ENCODE results near the gene KIF22.

The KIF22 gene

DNA sequence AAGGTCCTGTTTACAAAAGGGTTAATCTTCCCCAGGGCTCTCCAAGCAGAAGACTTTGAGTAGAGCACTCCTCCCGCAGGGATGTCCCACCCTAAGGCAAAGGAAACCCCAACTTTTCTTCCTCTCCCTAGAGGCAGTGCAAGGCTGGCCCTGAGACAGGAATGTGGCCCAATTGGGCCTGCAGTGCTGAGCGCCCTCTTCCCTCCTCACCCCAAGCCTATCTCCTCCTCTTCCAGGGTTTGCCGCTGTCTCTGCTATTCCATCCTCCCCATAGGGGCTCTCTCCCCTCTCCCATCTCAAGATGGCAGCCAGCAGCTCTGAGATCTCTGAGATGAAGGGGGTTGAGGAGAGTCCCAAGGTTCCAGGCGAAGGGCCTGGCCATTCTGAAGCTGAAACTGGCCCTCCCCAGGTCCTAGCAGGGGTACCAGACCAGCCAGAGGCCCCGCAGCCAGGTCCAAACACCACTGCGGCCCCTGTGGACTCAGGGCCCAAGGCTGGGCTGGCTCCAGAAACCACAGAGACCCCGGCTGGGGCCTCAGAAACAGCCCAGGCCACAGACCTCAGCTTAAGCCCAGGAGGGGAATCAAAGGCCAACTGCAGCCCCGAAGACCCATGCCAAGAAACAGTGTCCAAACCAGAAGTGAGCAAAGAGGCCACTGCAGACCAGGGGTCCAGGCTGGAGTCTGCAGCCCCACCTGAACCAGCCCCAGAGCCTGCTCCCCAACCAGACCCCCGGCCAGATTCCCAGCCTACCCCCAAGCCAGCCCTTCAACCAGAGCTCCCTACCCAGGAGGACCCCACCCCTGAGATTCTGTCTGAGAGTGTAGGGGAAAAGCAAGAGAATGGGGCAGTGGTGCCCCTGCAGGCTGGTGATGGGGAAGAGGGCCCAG is 22.4 kb downstream of the KIF22 start:
- H3K36me3 ChIP-seq (ENCODE audit: insufficient read depth): peaks cover 6% of the 10 kb centered on the region; the same call in 1 of the 2 replicates
- TF ChIP-seq CTCF (conservative IDR thresholded peaks at IDR 0.05; ENCODE audit: low read depth, low read length): no peak
- peak overlapping the region; percentile 83 for H3K4me2 ChIP-seq
- no peak overlapping the region for H2AFZ ChIP-seq (ENCODE audit: low read depth)
- H3K9ac ChIP-seq: no peak overlapping the region
- peaks cover 37% of the 10 kb centered on the region for H3K79me2 ChIP-seq (ENCODE audit: insufficient read depth, low read depth)
- H3K27ac ChIP-seq: no peak overlapping the region
- H4K20me1 ChIP-seq (ENCODE audit: insufficient read depth): no peaks in the 10 kb centered on the region
- peaks cover 55% of the 10 kb centered on the region for H3K4me1 ChIP-seq (ENCODE audit: low read depth, poor library complexity, severe bottlenecking)
- no peaks in the 10 kb centered on the region for H3K27me3 ChIP-seq (ENCODE audit: insufficient read depth, low read depth)
- no peak overlapping the region for H3K4me3 ChIP-seq (IDR thresholded peaks at IDR 0.05; ENCODE audit: insufficient read depth, low read depth, low read length)

DNA sequence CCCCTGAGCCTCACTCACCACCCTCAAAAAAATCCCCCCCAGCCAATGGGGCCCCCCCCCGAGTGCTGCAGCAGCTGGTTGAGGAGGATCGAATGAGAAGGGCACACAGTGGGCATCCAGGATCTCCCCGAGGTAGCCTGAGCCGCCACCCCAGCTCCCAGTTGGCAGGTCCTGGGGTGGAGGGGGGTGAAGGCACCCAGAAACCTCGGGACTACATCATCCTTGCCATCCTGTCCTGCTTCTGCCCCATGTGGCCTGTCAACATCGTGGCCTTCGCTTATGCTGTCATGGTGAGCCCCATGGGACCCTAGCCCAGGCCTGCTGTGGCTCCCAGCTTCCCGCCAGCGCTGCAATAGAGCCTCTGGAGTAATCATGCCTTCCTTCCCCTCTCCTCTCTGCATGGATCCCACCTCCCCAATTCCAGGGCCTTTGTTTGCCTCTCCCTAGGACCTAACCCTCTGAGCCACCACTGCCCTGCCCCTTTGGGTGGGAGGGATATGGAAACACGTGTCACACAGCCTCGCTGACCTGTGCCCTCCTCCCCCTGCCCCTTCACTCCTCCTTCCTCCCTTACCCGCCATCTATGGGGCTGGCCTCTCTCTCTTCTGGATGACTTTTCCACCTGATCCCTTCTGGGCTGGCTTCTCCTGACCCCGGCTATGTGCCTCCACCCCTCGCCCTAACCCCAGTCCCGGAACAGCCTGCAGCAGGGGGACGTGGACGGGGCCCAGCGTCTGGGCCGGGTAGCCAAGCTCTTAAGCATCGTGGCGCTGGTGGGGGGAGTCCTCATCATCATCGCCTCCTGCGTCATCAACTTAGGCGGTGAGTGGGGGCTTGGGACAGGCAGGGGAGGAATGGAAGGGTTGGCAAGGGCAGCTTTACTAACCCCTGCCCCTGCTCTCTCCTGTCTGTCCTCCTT is 23.4 kb downstream of the KIF22 start:
- Histone ChIP-seq H3K27me3 (ENCODE audit: insufficient read depth, low read depth) (no peaks in the 10 kb centered on the region), H3K4me1 (ENCODE audit: low read depth, poor library complexity, severe bottlenecking) (peaks cover 60% of the 10 kb centered on the region), H3K27ac (no peak overlapping the region), H3K79me2 (ENCODE audit: insufficient read depth, low read depth) (peaks cover 35% of the 10 kb centered on the region), H4K20me1 (ENCODE audit: insufficient read depth) (no peaks in the 10 kb centered on the region), H3K4me3 (IDR thresholded peaks at IDR 0.05; ENCODE audit: insufficient read depth, low read depth, low read length) (no peak overlapping the region), H3K9ac (no peak overlapping the region), H3K36me3 (ENCODE audit: insufficient read depth) (peaks cover 2% of the 10 kb centered on the region; the same call in 1 of the 2 replicates), H2AFZ (ENCODE audit: low read depth) (no peak overlapping the region), H3K4me2 (no peak overlapping the region)
- no peak for TF ChIP-seq CTCF (conservative IDR thresholded peaks at IDR 0.05; ENCODE audit: low read depth, low read length)

DNA sequence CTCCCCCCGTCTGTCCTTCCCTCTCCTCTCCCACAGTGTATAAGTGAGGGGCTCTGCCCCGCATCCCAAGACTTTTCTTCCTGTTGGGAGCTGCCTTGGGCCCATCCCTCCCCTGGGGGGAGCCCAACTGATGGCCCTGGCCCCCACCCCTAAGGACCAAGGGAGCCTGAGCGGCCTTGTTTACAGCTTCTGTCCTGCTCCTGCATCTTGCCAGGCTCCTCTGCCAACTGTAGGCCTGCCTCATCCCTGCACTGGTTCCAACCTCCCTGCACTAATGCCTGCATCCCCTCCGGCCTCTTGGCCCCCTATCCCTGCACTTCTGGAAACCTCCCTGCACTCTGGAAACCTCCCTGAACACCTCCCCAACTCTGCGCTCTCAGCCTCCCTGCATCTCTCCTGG is 24.0 kb downstream of the KIF22 start:
- H3K79me2 ChIP-seq (ENCODE audit: insufficient read depth, low read depth): peaks cover 33% of the 10 kb centered on the region
- H3K27ac ChIP-seq: no peak overlapping the region

More for the DNA sequence above, 24.0 kb downstream of the KIF22 start:
- no peak overlapping the region; the same call in 1 of the 2 replicates for H3K9ac ChIP-seq
- H3K4me2 ChIP-seq: peak overlapping the region; percentile 77; the same call in 1 of the 2 replicates
- H4K20me1 ChIP-seq (ENCODE audit: insufficient read depth): no peaks in the 10 kb centered on the region
- peaks cover 60% of the 10 kb centered on the region for H3K4me1 ChIP-seq (ENCODE audit: low read depth, poor library complexity, severe bottlenecking)
- H3K36me3 ChIP-seq (ENCODE audit: insufficient read depth): no peaks in the 10 kb centered on the region
- no peak for TF ChIP-seq CTCF (conservative IDR thresholded peaks at IDR 0.05; ENCODE audit: low read depth, low read length)
- no peaks in the 10 kb centered on the region for H3K27me3 ChIP-seq (ENCODE audit: insufficient read depth, low read depth)
- no peak overlapping the region for H3K4me3 ChIP-seq (IDR thresholded peaks at IDR 0.05; ENCODE audit: insufficient read depth, low read depth, low read length)
- no peak overlapping the region for H2AFZ ChIP-seq (ENCODE audit: low read depth)

Data from KMS-11 (cell line).